Testis (tissue), 3 donors: ENCODE measurements around the gene CLIC3. TPM values are rescaled to one million over a fixed set of nuclear protein-coding genes. Genes with fewer than 3 reads are reported as not detected.

Experiments
- DNase-seq: peaks from one replicate; pipeline ENCODE4 v3.0.0-alpha.2; 2019
- H3K27ac ChIP-seq, 2 donors: fragments of 200-600 bp; sonication (generic); one replicate each; pipeline ENCODE4 v1.5.1; 2019
- H3K27me3 ChIP-seq: fragments of 200-600 bp; sonication (generic); one replicate; pipeline ENCODE4 v1.5.1; 2019
- H3K36me3 ChIP-seq: fragments of 200-600 bp; sonication (generic); one replicate; pipeline ENCODE4 v1.5.1; 2017; ENCODE audit warnings: low read depth; ENCODE audit errors: missing control alignments
- H3K4me1 ChIP-seq: fragments of 200-600 bp; sonication (generic); one replicate; pipeline ENCODE4 v1.5.1; 2019
- H3K4me3 ChIP-seq, 2 donors: fragments of 200-600 bp; sonication (generic); one replicate each; pipeline ENCODE4 v1.5.1; 2017 to 2019
- H3K9me3 ChIP-seq: fragments of 200-600 bp; sonication (generic); one replicate; pipeline ENCODE4 v1.5.1; 2017
- POLR2A ChIP-seq: fragments of 450-650 bp; IDR thresholded peaks from one replicate; pipeline ENCODE4 v1.6.1; 2017; ENCODE audit warnings: antibody characterized with exemption, mild to moderate bottlenecking, moderate library complexity
- WGBS, 2 donors: methylation state at CpG; one replicate each; pipeline ENCODE4 v1.1.5; 2018; 5-methylcytosine and 5-hydroxymethylcytosine counted together
- intact Hi-C: fragments of 100-400 bp; cut with DNase I; formaldehyde crosslinking; loops from one replicate; pipeline ENCODE4 v1.15.1; 2023; ENCODE audit warnings: low total_unique reads
- polyA plus RNA-seq: library from polyadenylated mRNA; stranded (reverse); fragments of 350-450 nt; fragmentation: Illumina TruSeq; extraction: RNeasy Lipid Tissue Mini Kit (QIAGEN cat#74804); gene quantifications from one replicate; pipeline ENCODE4 v1.2.3, GENCODE V29; 2014; ENCODE audit warnings: low read depth, low replicate concordance; ENCODE audit not compliant: insufficient read depth
- total RNA-seq, 2 donors: library from RNA; depleted of rRNA; stranded (reverse); fragments of >200 nt; gene quantifications; one replicate each; pipeline ENCODE4 v1.2.3, GENCODE V29; 2016
- TF ChIP-seq, protein P1 (sequence below), 3 experiments: fragments of 450-650 bp in 2 of 3; fragments of 200-600 bp in 1 of 3; sonication (generic) in 1 of 3; IDR thresholded peaks; one replicate each; pipeline ENCODE4 v1.5.1; 2016 to 2019; ENCODE audit warnings: antibody characterized with exemption in 3 of 3, mild to moderate bottlenecking in 2 of 3, moderate library complexity in 1 of 3

CLIC3 gene
- total and polyA plus RNA-seq, 3 donors from 2014 or later: 1.8 to 2.8 (median 1.9) TPM

DNA sequence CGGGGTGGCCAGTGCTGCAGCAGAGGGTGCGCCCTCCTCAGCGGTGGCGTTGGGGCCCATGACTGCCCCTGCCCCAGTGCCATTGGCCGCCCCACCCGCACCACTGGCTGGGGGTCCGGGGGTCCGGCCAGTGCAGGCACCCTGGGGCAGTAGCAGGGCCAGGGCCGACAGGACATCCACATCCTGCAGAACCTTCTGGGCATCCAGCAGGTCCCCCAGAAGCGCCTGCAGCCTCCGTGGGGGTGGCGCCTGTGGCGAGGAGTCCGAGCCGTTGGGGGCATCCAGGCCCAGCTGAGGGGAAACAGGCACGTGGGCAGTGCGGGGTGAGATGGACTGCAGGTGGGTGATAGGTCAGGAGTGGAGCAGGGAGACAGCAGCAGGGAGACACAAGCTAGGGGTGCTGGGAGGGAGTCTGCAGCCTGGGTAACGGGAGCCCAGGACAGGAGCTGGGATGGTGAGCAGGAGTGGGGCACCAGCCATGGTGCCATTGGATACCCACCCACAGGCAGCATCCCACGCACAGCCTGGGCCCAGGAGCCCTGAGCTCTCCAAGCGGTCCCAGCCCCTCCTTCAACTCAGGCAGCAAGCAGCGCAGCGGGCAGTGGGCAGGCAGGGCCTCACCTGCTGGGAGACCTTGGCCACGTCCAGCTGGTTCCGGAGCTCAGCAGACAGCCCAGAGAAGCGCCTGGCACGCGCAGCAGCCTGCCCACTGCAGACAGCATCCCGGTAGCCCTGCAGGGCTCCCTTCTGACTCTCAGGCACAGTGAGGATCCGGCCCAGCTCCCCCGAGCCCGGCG is 24.6 kb upstream of the CLIC3 start:
- Histone ChIP-seq H3K36me3 (no peaks in the 10 kb centered on the region), H3K9me3 (no peaks in the 10 kb centered on the region), H3K27ac (no peak overlapping the region), H3K4me1 (peaks cover 6% of the 10 kb centered on the region), H3K27me3 (no peaks in the 10 kb centered on the region), H3K4me3 (no peak overlapping the region)
- 89 to 94% methylated on average over 3 to 32 of the region's 32 CpGs for WGBS, 2 donors
- no peak for DNase-seq
- TF ChIP-seq, protein P1, sequence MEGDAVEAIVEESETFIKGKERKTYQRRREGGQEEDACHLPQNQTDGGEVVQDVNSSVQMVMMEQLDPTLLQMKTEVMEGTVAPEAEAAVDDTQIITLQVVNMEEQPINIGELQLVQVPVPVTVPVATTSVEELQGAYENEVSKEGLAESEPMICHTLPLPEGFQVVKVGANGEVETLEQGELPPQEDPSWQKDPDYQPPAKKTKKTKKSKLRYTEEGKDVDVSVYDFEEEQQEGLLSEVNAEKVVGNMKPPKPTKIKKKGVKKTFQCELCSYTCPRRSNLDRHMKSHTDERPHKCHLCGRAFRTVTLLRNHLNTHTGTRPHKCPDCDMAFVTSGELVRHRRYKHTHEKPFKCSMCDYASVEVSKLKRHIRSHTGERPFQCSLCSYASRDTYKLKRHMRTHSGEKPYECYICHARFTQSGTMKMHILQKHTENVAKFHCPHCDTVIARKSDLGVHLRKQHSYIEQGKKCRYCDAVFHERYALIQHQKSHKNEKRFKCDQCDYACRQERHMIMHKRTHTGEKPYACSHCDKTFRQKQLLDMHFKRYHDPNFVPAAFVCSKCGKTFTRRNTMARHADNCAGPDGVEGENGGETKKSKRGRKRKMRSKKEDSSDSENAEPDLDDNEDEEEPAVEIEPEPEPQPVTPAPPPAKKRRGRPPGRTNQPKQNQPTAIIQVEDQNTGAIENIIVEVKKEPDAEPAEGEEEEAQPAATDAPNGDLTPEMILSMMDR (IDR thresholded peaks at IDR 0.05): no peak
- no peak for TF ChIP-seq POLR2A
- intact Hi-C loops: no loop called here

DNA sequence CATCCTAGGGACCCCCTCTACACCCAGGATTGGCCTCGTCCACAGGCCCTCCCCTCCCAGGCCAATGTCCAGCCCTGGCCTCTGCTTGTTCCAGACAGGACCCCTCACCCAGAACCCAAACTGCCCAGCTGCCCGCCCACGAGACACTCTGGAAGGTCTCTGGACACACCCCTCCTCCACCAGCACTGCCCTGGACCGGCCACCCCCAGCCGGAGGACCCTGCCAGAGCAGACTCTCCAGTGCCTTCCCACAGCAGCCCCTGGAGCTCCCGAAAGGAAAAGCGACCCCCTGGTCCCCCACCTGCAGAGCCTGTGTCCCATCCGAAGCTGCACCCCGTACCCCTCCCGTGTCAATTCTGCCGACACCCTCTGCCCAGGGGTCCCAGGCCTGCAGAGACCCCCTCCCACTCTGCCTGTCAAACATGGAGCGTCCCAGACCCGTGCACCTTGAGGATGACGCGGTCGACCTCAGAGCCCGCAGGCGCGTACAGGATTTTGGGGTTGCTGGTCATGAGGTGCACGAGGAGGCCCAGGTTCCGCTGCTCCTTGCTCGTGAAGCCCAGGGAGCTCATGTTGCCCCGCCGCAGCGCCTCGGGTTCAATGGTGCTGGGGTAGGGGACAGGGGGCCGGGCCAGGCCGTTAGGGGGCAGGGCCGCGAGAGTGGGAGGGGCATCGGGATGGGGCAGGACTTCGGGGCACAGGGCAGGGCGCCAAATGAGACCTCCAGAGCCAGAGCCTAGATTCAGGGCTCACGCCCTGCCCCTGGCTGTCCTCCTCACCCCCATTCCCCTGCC is 23.7 kb upstream of the CLIC3 start:
- intact Hi-C loops: no loop called here
- no peaks in the 10 kb centered on the region for H3K9me3 ChIP-seq
- no peaks in the 10 kb centered on the region for H3K36me3 ChIP-seq
- no peak overlapping the region for H3K27ac ChIP-seq
- no peaks in the 10 kb centered on the region for H3K27me3 ChIP-seq
- no peak for TF ChIP-seq POLR2A
- TF ChIP-seq, protein P1 (IDR thresholded peaks at IDR 0.05): no peak
- 95 to 97% methylated on average over 13 to 34 of the region's 34 CpGs for WGBS, 2 donors
- H3K4me3 ChIP-seq: no peak overlapping the region
- no peak for DNase-seq
- H3K4me1 ChIP-seq: no peaks in the 10 kb centered on the region

DNA sequence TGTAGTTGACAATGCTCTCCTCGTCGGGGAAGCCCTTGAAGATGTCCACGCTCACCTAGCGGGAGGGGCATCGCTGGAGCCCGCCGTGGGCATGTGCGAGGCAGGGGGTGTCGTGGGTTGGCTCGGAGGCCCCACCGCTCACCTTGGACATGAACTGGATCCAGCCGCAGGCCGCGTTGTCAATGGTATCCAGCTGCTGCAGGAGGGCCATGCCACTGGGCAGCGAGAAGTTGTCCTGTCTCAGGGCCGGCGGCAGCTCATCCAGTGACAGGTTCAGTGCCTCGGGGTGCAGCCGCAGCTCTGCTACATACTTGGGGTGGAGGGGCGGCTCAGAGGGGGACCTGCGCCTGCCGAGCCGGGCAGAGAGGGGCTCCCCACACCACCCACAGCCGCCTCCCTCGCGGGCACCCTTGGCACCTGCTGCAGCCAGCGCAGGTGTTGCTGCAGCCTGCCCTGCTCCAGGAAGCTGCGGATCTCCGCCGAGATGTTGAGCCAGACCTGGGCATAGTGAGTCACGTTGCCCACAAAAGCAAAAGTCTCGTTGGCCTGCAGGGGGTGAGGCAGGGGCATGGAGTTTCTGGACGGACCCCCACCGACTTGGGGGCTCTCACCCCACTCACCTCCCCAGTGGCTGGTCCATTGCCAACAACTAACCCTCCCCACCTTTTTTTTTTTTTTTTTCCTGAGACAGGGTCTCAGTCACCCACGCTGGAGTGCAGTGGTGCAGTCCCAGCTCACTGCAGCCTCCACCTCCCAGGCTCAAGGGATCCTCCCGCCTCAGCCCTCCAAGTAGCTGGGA is 22.6 kb upstream of the CLIC3 start:
- H3K27me3 ChIP-seq: no peaks in the 10 kb centered on the region
- H3K4me3 ChIP-seq: no peak overlapping the region
- H3K4me1 ChIP-seq: no peaks in the 10 kb centered on the region
- TF ChIP-seq, protein P1 (IDR thresholded peaks at IDR 0.05): no peak
- TF ChIP-seq POLR2A: no peak
- H3K36me3 ChIP-seq: no peaks in the 10 kb centered on the region
- no peak overlapping the region for H3K27ac ChIP-seq
- intact Hi-C loops: no loop called here
- DNase-seq: no peak
- H3K9me3 ChIP-seq: no peaks in the 10 kb centered on the region
- WGBS, 2 donors: 95% methylated on average over 20 to 36 of the region's 36 CpGs

DNA sequence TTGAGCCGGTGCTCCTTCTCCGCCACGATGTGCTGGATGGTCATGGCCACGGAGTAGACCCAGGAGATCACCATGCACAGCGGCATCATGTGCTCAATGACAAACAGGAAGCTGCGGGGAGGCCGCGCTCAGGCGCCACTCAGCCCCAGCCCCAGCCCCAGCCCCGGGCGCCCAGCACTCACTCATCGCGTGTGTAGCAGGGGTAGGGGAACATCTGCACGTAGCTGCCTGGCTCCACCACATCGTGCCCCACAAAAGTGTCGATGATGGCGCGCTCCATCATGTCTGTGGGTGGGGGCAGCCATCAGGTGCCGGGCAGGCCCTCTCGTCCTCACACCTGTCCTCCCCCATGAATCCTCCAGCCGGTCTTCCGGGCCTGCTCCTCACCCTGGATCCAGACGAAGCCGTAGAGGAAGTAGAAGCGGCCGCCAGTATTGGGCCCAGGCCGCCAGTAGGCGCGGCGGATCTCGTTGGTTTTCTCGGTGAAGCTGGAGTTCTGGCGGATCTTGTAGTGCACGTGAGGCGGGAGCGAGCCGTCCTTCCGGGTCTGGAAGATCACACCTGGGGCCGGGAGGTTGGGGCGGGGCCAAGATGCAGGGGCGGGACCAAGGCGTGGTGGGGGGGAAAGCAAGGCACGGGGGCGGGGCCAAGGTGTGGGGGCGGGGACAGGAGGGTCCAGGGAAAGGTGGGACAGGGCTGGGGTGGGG is 21.6 kb upstream of the CLIC3 start:
- TF ChIP-seq POLR2A: no peak
- TF ChIP-seq, protein P1 (IDR thresholded peaks at IDR 0.05): no peak
- H3K36me3 ChIP-seq: no peaks in the 10 kb centered on the region
- no peaks in the 10 kb centered on the region for H3K9me3 ChIP-seq
- H3K27me3 ChIP-seq: no peaks in the 10 kb centered on the region
- DNase-seq: no peak
- intact Hi-C loops: no loop called here
- no peak overlapping the region for H3K27ac ChIP-seq
- H3K4me3 ChIP-seq: no peak overlapping the region
- WGBS, 2 donors: 69 to 75% methylated on average over 28 to 40 of the region's 45 CpGs
- no peaks in the 10 kb centered on the region for H3K4me1 ChIP-seq
